Airway epithelial cell (primary cell): ENCODE measurements around the gene FGF5. TPM values are rescaled to one million over a fixed set of nuclear protein-coding genes. Genes with fewer than 3 reads are reported as not detected.

Experiments
- total RNA-seq: library from RNA; depleted of rRNA; stranded (reverse); fragments of >200 nt; gene quantifications from 2 replicates; pipeline ENCODE4 v1.2.3, GENCODE V29; 2015

The FGF5 gene
- total RNA-seq, result 0.19 and 1.1 TPM in 2 replicates

GRCh38 chr4:80266253-80266901 lies at the start of gene FGF5:
TSS of gene FGF5 (plus strand) at chr4:80266664. CDS start at chr4:80266825, 161 bp downstream.

DNA sequence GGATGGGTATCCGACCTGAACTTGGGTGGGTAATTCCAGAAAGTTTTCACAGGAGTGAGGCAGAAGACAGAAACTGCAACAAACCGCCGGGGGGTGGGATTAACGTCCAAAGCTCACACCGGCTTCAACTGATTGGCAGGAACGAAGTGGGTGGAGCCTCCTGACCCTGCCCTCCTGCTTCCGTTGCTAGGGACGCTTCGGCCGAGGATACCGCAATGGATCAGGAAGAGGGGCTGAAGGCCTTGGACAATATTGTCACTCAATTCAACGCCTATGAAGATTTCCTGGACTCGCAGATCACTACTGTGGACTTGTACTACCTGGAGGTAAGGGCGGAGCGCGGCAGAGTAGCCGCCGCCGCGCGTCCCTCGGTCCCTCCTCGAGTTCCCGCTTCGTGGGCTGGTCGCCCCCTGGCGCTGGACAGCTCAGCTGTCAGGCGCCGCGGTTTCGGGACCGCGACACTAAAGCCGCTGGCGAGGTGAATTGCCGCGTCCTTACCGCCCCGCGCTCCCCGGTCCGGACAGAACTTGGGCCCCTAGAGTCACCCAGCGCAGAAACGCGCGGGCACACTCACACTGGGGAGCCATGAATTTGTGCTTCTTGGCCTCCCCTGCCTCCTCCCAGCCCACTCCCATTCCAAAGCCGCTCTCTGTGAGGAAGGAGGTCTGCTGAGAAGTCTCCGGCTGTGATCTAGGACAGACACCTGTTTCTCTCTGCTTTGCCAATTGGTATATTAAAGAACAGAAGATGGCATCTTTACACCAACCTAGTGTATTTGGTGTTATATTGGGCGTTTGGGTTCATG lies 69.3 kb downstream of the FGF5 start, which contains the start of gene CFAP299:
Gene CFAP299 (plus strand): TSS at position 177 of the 805 bp plus-strand sequence.

Other genes with a start within 250 kb of the FGF5 start
- 11.8 and 14.2 TPM in 2 replicates for gene ANTXR2, start 193.4 kb upstream of the FGF5 start, total RNA-seq
- 0.70 and 1.1 TPM in 2 replicates for gene PRDM8, start 69.2 kb upstream of the FGF5 start, total RNA-seq
- gene CFAP299, start 69.1 kb downstream of the FGF5 start, total RNA-seq, result not detected in 2 replicates